HG03135 (cell line): Measurements from ENCODE around the gene RPL37.
"Not testable (repeated sequence)": the region's sequence is repeated elsewhere in the genome, so short reads cannot be mapped to it uniquely, and the experiment has no call there.

Source experiments
- ATAC-seq: cut with Tn5 transposase; IDR thresholded peaks from one replicate; pipeline ENCODE4 v1.9.1; 2021; ENCODE audit warnings: mild to moderate bottlenecking, moderate library complexity; ENCODE audit not compliant: unreplicated experiment

RPL37 gene

DNA sequence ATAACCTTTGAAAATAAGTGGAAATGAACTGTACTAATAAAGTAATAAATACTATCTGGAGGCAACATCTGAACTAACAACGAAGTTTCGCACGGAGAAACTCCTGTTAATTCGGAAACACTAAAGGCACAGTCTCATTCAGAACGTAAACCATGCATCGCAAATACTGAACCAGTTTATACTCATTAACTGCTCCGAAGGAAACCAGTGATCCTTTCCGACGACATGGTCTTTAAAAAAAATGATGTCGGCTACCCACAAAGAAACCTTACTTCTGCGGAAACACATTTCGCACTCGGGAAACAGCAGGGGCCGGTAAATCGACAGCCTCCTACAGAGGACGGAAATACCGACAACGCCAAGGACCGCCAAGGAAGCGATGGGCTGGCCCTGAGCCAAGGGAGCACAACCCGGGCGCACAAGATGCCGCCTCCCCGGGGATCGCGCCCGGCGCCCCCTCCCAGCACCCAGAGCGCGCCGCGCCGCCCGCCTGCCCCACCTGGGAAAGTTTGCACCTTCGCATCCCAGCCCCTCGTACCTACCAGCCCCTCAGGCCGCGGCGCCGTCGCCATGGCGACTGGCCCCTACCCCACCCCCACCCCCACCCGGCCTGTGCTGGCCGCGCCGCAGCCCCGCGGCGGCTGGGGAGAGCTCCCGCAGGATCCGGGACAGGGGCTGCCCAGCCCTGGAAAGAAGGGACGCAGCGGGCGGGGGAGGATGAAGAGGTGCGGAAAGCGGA, 37.6 kb downstream of the RPL37 start:
- ATAC-seq: peak; percentile 35

DNA sequence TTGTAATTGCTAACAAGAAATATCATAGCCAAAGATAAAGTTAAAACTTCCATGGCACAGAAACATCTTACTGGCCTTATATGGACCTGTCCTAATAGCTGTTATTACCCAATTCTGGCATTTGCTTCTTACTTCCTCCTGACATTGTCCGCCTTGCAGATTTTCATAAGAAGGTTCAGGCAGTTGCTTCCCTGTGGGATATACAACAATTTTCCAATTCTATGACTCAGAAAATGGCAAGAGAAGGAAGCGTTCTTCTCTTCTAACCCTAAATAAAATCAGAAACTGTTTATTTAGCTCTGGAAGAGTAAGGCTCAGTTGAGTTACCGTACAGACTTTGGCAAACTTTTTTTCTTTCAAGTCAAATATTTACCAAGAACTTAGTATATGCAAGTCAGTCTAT, 38.5 kb downstream of the RPL37 start:
- no peak for ATAC-seq

DNA sequence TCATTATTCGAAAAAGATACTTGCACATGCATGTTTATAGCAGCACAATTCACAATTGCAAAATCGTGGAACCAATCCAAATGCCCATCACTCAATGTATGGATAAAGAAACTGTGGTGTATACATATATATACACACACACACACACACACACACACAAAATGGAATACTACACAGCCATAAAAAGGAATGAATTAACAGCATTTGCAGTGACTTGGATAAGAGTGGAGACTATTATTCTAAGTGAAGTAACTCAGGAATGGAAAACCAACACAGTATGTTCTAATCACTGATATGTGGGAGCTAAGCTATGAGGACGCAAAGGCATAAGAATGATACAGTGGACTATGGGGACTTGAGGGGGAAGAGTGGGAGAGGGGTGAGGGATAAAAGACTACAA, 40.1 kb downstream of the RPL37 start:
- not testable (repeated sequence) for ATAC-seq

DNA sequence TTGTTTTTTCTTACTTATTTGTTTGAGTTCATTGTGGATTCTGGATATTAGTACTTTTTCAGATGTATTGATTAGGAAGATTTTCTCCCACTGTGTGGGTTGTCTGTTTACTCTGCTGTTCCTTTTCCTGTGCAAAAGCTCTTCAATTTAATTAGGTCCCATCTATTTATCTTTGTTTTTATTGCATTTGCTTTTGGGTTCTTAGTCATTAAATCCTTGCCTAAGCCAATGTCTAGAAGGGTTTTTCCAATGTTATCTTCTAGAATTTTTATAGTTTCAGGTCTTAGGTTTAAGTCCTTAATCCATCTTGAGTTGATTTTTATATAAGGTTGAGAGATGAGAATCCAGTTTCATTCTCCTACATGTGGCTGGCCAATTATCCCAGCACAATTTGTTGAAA, 40.7 kb downstream of the RPL37 start:
- not testable (repeated sequence) for ATAC-seq

DNA sequence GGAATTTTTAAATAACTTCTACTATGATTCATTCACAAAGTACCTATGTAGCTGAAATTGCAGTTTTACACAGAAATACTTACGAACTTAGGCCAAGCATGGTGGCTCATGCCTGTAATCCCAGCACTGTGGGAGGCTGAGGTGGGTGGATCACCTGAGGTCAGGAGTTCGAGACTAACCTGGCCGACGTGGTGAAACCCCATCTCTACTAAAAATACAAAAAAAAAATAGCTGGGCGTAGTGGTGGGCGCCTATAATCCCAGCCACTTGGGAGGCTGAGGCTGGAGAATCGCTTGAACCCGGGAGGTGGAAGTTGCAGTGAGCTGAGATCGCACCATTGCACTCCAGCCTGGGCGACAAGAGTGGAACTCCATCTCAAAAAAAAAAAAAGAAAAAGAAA, 42.3 kb downstream of the RPL37 start:
- ATAC-seq: not testable (repeated sequence)

DNA sequence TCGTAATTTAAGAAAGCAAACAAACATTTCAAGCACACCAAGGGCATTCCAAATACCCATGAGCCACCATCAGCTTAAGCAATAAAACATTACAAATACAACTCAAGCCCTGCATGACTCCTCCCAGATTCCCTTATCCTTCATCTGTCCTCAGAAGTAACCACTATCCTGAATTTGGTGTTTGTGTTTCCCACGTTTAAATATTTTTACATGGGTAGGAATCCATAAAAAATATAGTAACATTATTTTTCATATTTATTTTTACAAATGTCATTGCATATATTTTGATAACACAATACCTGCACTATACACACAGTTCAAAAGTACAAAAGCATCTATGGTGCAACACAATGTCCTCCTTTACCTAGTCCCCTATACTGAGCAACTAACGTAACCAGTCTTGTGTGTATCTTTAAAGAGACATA, 43.3 kb downstream of the RPL37 start:
- no peak for ATAC-seq

DNA sequence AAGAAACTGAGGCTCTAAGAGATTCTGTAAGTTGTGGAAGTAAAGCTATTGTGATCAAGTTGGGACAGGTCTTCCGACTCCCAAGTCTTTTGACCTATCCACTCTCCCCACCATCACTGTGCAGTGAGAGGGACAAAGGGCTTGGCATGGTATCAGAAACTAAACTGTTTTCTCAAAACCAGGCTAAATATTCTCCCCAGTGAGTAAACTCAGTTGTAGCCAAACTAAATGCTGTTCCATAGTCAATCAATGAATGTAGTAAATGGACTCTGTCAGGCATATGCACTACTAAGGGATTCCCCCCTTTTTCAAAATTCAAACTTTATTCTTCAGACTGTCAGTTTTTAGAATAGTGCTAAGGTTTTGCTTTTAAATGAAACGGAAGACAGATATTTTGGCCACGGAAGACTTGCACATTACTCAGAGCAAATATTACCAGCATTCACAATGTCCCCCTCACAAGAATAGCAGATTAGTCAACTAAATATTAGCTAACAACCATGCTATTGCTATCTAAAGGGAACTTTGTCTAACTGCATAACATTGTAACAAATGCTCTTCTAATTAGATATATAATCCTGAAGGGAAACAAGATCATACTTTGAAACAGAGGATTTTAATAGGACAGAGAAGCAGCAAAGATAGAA, 44.0 kb downstream of the RPL37 start:
- no peak for ATAC-seq

DNA sequence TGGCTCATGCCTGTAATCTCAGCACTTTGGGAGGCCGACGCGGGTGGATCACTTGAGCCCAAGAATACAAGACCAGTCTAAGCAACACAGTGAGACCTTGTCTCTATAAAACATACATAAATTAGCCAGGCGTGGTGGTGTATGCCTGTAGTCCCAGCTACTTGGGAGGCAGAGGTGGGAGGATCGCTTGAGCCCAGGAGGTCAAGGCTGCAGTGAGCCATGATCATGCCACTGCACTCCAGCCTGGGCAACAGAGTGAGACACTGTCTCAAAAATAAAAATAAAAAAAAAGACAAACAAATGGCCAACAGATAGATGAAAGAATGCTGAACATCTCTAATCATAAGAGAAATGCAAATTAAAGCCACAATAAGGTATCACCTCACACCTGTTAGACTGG, 46.1 kb downstream of the RPL37 start:
- ATAC-seq: not testable (repeated sequence)

DNA sequence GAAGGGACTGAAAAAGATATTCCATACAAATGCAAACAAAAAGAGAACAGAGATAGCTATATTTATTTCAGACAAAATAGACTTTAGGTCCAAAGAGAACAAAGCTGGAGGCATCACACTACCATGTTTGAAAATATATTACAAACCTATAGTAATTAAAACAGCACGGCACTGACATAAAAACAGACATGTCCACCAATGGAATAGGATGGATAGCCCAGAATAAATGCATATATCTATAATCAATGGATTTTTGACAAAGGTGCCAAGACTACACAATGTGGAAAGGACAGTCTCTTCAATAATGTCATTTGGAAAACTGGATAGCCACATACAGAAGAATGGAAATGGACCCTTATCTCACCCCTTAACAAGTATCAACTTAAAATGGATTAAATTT, 47.0 kb downstream of the RPL37 start:
- ATAC-seq: no peak

DNA sequence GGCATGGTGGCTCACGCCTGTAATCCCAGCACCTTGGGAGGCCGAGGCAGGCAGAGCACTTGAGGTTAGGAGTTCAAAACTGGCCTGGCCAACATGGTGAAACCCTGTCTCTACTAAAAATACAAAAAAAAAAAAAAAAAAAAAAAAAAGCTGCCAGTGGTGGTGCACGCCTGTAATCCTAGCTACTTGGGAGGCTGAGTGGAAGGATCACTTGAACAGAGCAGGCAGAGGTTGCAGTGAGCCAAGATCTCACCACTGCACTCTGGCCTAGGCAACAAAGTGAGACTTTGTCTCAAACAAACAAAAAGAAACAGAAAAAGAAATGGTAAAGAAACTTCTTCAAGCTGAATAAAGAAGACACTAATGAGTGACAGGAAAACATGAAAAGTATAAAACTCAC, 48.4 kb downstream of the RPL37 start:
- ATAC-seq: not testable (repeated sequence)

DNA sequence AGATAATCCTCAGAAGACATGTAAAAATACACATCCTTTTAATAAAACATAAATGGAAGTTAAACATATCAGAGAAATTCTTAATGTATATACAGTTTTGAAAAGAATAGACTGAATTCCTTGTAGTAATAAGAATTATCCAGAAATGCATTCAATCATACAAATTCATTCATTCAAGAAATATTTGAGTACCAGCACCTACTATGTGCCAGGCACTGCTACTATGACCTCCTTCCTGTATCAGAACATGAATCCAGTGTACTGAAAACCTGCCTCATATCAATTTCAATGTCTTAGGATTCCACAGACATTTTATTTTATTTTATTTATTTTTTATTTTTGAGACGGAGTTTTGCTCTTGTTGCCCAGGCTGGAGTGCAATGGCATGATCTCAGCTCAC, 50.1 kb downstream of the RPL37 start:
- no peak for ATAC-seq

DNA sequence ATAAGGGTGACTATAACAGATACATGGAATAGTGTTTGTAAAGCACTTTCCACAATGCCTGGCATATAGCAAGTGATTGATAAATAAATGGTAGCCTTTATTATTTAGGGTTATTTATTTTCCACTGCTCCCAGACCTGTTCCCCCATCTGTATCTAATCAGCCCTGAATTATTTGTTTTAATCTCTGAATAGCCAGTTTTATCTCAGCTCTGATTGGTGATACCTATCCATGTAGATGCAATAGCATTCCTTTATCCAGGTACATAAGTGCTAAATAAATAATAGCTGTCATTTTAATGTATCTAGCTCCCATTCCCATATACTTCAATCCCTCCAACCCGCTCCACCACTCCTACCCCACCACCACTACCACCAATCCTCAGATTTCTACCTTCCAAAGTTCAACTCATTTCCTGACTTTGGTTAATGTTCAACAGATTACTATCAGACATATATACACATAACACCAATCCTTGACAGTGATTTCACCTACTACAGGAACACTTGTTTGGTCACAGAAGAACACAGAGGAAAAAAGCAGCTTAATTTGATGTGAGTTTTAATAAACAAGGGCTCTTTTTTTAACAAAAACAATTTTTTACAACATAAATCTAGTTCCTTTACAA, 50.9 kb downstream of the RPL37 start:
- no peak for ATAC-seq

DNA sequence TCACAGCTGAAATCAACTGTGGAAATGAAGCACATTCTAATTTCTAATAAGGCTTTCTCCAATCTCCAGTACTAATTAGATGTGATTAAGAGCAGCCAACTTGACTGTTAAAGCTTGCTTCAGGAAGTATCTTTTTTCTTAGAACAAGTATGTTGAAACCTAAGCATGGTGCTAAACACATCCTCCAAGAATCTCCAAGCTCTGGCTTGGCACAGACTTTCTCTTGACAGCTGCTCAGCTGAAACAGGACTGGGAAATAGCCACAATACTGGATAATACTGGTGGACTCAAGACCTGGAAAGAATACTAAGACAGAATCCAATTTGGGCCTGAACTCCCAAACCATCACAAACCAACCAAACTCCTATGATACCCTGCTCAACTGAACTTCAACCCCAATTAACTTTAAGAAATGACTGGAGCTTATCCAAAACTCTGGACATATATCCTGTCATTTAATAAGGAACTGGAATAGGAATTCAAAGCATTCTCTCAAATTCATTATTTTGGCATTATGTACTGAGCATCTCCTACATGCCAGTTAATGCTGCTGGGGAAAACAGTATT, 53.1 kb downstream of the RPL37 start:
- ATAC-seq: no peak

DNA sequence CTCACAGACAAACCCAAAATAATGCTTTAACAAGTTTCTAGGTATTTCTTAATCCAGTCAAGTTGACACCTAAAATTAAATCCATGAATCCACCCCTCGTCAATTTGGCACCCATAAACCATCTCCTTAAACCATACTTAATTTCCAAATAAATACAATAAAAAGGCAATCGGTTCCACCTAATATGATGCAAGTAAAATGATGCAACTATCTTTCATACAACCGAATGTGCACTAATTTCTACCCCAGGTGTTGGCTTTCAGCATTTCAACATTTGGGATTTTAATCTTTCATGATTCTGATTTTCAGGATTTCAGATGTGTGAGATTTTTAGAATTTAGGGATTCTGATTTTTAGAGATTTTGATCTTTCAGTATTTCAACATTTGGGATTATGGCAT, 54.2 kb downstream of the RPL37 start:
- ATAC-seq: no peak

DNA sequence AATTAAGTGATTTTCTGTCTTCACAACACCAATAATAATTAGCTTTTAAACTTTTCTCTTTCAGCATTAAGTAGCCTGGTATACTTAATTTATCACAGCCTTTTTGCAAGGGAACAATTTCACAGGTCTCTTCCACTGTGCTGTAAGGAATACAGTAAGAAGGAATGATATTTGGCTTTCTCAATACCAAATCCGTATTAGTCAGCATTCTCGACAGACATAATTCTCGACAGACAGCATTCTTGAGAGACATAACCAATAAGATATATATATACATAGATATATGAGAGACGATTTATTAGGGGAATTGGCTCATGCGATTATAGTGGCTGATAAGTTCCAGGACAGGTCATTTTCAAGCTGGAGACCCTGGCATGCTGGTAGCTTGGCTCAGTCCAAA, 54.8 kb downstream of the RPL37 start:
- no peak for ATAC-seq

DNA sequence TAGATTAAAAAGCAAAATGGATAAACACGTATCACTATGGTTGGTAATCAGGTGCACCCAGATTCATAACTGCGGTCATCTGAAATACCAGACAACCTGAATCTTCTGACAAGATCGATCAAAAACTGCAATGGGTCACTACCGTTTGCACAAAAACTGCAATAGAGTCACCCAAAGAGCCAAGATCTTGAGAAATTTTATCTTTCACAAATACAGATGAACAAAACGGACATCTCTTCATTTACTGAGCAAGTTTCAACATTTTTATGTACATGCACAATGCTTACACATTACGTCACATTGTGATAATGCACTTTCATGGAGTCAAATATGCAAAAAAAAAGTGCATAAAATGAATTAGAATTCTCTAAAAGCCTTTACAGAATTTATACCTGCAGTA, 55.5 kb downstream of the RPL37 start:
- no peak for ATAC-seq

DNA sequence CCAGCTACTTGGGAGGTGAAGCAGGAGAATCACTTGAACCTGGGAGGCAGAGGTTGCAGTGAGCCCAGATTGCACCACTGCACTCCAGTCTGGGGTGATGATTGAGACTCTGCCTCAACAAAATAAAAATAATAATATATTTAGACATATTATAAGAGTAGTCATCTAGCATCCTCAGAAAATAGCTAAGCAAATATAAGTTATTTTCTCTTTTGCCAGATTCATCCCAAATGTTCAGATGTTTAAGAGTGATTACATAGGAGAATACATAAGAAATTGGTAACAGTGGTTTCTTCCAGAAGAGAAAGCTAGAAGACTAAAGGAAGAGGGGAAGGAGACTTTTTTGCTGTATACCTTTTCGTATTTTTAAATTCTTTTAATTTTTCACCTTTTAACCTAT, 56.9 kb downstream of the RPL37 start:
- ATAC-seq: no peak

DNA sequence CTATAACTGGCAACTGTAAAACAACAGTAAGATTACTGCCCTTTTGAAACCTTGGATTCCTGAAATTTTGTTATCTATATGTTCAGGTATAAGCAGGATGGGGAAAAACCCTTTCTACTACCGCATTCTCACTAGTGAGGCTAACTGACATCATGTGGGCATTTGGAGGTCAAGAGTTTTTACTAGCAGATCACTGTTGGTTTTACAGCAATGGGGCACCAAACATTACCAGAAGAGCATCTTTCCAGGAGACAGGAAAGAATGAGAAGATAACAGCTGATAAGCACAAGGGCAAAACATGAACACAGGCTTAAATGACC, 58.4 kb downstream of the RPL37 start:
- no peak for ATAC-seq

DNA sequence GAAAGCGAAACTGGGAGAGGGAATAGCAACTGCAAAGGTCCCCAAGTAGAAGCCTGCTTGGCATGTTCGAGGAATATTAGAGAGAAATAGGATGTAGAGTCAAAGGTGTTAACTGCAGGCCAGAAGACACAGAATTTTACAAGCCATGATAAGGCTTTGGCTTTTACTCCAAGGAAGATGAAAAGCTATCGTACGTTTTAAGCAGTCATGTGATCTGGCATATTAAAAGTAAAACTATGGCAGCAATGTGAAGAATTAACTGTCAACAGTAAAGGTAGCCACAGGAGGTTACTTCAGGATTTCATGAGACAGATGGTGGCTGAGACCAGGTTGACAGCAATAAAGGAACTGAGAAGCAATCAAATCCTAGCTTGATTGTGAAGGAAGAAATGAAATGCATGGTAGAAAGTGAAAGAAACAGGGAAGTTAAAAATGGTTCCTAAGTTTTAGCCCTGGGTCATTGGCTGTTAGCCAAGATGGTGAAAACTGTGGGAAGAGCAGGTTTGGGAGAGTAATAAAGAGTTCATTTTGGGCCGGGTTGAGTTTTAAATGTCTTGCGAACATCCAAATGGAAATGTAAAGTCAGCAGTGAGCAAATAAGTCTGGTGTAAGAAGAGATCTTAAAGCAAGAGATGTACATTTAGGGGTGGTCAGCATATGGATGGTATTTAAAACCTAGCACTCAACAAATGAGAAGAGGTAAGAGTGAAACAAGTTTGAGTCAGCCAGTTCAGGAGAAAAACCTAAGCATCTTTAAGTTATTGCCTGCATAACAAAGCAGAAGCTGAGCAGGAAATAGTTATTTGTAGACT, 59.0 kb downstream of the RPL37 start:
- no peak for ATAC-seq
